Panc1 (cell line): ENCODE data around the gene NCKAP5.

Experiments
- POLR2AphosphoS5 ChIP-seq: IDR thresholded peaks from 2 replicates; pipeline ENCODE4 v1.6.1; 2012; ENCODE audit warnings: mild to moderate bottlenecking, low read depth, low read length, moderate library complexity
- TF ChIP-seq, protein P1 (sequence below): fragments of 450-650 bp; IDR thresholded peaks from 2 replicates; pipeline ENCODE4 v1.5.1; 2017; ENCODE audit warnings: mild to moderate bottlenecking

DNA sequence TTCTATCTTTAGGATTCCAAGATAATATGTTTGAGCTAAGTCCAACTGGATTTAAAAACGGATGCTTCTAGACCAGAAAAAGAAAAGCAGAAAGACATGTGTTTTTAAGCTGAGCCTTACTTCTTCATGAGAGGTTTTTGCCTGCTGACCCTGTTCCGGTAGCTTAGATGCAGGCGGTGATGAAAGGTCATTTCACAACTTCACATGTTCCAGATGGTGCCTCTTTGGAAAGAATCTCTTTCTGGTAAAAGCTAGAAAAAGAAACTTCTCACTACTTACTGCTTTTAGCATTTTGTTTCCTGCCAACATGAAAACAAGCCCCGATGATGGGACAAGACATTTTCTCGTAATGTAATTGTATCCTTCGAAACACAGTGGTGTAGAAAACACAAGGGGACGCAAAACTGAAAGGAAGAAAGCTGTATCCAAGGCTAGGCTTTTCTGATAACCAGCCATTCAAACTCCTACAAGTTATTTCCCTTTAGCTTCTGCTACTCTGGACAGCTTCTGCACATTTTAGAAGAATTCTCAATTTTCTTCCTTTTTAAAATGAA lies 490.9 kb downstream of the NCKAP5 start:
- TF ChIP-seq, protein P1, sequence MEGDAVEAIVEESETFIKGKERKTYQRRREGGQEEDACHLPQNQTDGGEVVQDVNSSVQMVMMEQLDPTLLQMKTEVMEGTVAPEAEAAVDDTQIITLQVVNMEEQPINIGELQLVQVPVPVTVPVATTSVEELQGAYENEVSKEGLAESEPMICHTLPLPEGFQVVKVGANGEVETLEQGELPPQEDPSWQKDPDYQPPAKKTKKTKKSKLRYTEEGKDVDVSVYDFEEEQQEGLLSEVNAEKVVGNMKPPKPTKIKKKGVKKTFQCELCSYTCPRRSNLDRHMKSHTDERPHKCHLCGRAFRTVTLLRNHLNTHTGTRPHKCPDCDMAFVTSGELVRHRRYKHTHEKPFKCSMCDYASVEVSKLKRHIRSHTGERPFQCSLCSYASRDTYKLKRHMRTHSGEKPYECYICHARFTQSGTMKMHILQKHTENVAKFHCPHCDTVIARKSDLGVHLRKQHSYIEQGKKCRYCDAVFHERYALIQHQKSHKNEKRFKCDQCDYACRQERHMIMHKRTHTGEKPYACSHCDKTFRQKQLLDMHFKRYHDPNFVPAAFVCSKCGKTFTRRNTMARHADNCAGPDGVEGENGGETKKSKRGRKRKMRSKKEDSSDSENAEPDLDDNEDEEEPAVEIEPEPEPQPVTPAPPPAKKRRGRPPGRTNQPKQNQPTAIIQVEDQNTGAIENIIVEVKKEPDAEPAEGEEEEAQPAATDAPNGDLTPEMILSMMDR: no peak
- TF ChIP-seq POLR2AphosphoS5: no peak
